GM23338 (cell line): ENCODE measurements around the gene ITPR2. TPM values are rescaled to one million over a fixed set of nuclear protein-coding genes. Genes with fewer than 3 reads are reported as not detected.

Source experiments
- ATAC-seq: fragments of 200-7000 bp; cut with Tn5 transposase; 3 replicates; pipeline ENCODE4 v1.9.1; 2020
- DNase-seq: peaks from one replicate; pipeline ENCODE4 v3.0.0-alpha.2; 2015; ENCODE audit warnings: low spot score
- H2AFZ ChIP-seq: fragments of 200-600 bp; sonication (generic); 2 replicates; pipeline ENCODE4 v1.8.0; 2016; ENCODE audit warnings: antibody characterized with exemption, mild to moderate bottlenecking, moderate library complexity
- H3F3A ChIP-seq: fragments of 200-600 bp; sonication (generic); replicated peaks from 2 replicates; pipeline ENCODE4 v1.8.0; 2017; ENCODE audit warnings: antibody characterized with exemption, mixed run types, low read depth
- H3K27ac ChIP-seq: fragments of 200-600 bp; sonication (generic); 2 replicates; pipeline ENCODE4 v1.6.1; 2016; ENCODE audit warnings: low read depth
- H3K27me3 ChIP-seq: fragments of 200-600 bp; sonication (generic); 2 replicates; pipeline ENCODE4 v1.8.0; 2016; ENCODE audit warnings: mild to moderate bottlenecking, mixed run types, moderate library complexity; ENCODE audit not compliant: insufficient read depth
- H3K36me3 ChIP-seq: fragments of 200-600 bp; sonication (generic); 2 replicates; pipeline ENCODE4 v1.8.0; 2016; ENCODE audit warnings: mild to moderate bottlenecking; ENCODE audit not compliant: insufficient read depth
- H3K4me1 ChIP-seq: fragments of 200-600 bp; sonication (generic); 2 replicates; pipeline ENCODE4 v1.8.0; 2016; ENCODE audit warnings: mild to moderate bottlenecking, moderate library complexity; ENCODE audit not compliant: insufficient read depth
- H3K4me2 ChIP-seq: fragments of 200-600 bp; sonication (generic); 2 replicates; pipeline ENCODE4 v1.7.1; 2017; ENCODE audit warnings: mixed run types
- H3K4me3 ChIP-seq: fragments of 200-600 bp; sonication (generic); 2 replicates; pipeline ENCODE4 v1.6.1; 2016; ENCODE audit warnings: mixed run types
- H3K79me2 ChIP-seq: fragments of 200-600 bp; sonication (generic); replicated peaks from 2 replicates; pipeline ENCODE4 v1.8.0; 2017; ENCODE audit warnings: mild to moderate bottlenecking; ENCODE audit not compliant: insufficient read depth
- H3K9me2 ChIP-seq: fragments of 200-600 bp; sonication (generic); 2 replicates; pipeline ENCODE4 v1.8.0; 2017; ENCODE audit not compliant: insufficient read depth
- H4K20me1 ChIP-seq: fragments of 200-600 bp; sonication (generic); replicated peaks from 2 replicates; pipeline ENCODE4 v1.8.0; 2017; ENCODE audit warnings: mild to moderate bottlenecking; ENCODE audit not compliant: insufficient read depth
- H3K27ac Mint-ChIP-seq: 2 replicates; pipeline ENCODE4 v1.8.0; 2020; ENCODE audit warnings: inconsistent platforms, mild to moderate bottlenecking, moderate library complexity, mixed read lengths
- H3K27me3 Mint-ChIP-seq: 3 replicates; pipeline ENCODE4 v1.8.0; 2022; ENCODE audit warnings: low read depth, mild to moderate bottlenecking, moderate library complexity, mixed read lengths, inconsistent platforms; ENCODE audit not compliant: insufficient read depth, poor library complexity
- H3K36me3 Mint-ChIP-seq: 3 replicates; pipeline ENCODE4 v1.8.0; 2021; ENCODE audit warnings: low read depth, mild to moderate bottlenecking, inconsistent platforms, moderate library complexity, mixed read lengths
- H3K4me1 Mint-ChIP-seq: 3 replicates; pipeline ENCODE4 v1.8.0; 2020; ENCODE audit warnings: mild to moderate bottlenecking, inconsistent platforms, mixed read lengths
- H3K4me3 Mint-ChIP-seq: 3 replicates; pipeline ENCODE4 v1.8.0; 2021; ENCODE audit warnings: moderate library complexity, mild to moderate bottlenecking, inconsistent platforms, mixed read lengths
- H3K9me3 Mint-ChIP-seq: 3 replicates; pipeline ENCODE4 v1.8.0; 2020; ENCODE audit warnings: moderate library complexity, mild to moderate bottlenecking, inconsistent platforms, mixed read lengths
- CREB1 ChIP-seq: fragments of 250-450 bp; sonication (Bioruptor Pico); IDR thresholded peaks from 2 replicates; pipeline ENCODE4 v1.5.0; 2020; ENCODE audit warnings: low read depth, mild to moderate bottlenecking, moderate library complexity
- EZH2 ChIP-seq: fragments of 200-600 bp; sonication (generic); IDR thresholded peaks from one replicate; pipeline ENCODE4 v1.8.0; 2017; ENCODE audit warnings: antibody characterized with exemption, mild to moderate bottlenecking, low read depth; ENCODE audit not compliant: unreplicated experiment
- EZH2phosphoT487 ChIP-seq: fragments of 200-600 bp; sonication (generic); IDR thresholded peaks from one replicate; pipeline ENCODE4 v1.8.1; 2018; ENCODE audit warnings: antibody characterized with exemption; ENCODE audit not compliant: unreplicated experiment
- JUNB ChIP-seq: IDR thresholded peaks from one replicate; pipeline ENCODE4 v1.6.1; 2016; ENCODE audit warnings: antibody characterized with exemption; ENCODE audit not compliant: unreplicated experiment
- NANOG ChIP-seq: IDR thresholded peaks from 2 replicates; pipeline ENCODE4 v1.6.1; 2016; ENCODE audit warnings: antibody characterized with exemption, borderline replicate concordance
- POLR2AphosphoS5 ChIP-seq: IDR thresholded peaks from 2 replicates; pipeline ENCODE4 v1.6.1; 2016; ENCODE audit warnings: antibody characterized with exemption, low read depth
- STAT1 ChIP-seq: IDR thresholded peaks from one replicate; pipeline ENCODE4 v1.6.1; 2016; ENCODE audit warnings: antibody characterized with exemption; ENCODE audit not compliant: unreplicated experiment
- ZNF114 ChIP-seq: fragments of 250-450 bp; sonication (Bioruptor Pico); IDR thresholded peaks from 2 replicates; pipeline ENCODE4 v1.5.0; 2020; ENCODE audit warnings: mild to moderate bottlenecking, moderate library complexity
- ZNF331 ChIP-seq: fragments of 250-450 bp; sonication (Bioruptor Pico); IDR thresholded peaks from 2 replicates; pipeline ENCODE4 v1.5.0; 2020; ENCODE audit warnings: low read depth, mild to moderate bottlenecking, moderate library complexity
- polyA plus RNA-seq: library from polyadenylated mRNA; unstranded; fragments of >200 nt; fragmentation: Nextera tagmentation; extraction: Ambion mirVana; gene quantifications from 2 replicates; pipeline ENCODE4 v1.2.1, GENCODE V29; 2016
- total RNA-seq: library from RNA; depleted of rRNA; stranded (reverse); fragments of >200 nt; shearing (Covaris generic); gene quantifications from 2 replicates; pipeline ENCODE4 v1.2.3, GENCODE V29; 2014
- TF ChIP-seq, protein P1 (sequence below): IDR thresholded peaks from one replicate; pipeline ENCODE4 v1.6.1; 2018; ENCODE audit warnings: antibody characterized with exemption; ENCODE audit not compliant: unreplicated experiment
- TF ChIP-seq, protein P2 (sequence below): IDR thresholded peaks from 2 replicates; pipeline ENCODE4 v1.6.1; 2016; ENCODE audit warnings: antibody characterized with exemption
- TF ChIP-seq, protein P3 (sequence below): fragments of 250-450 bp; sonication (Bioruptor Pico); IDR thresholded peaks from 2 replicates; pipeline ENCODE4 v1.5.0; 2020; ENCODE audit warnings: mild to moderate bottlenecking, moderate library complexity
- TF ChIP-seq, protein P4 (sequence below), 2 experiments: fragments of 200-600 bp in 1 of 2; sonication (generic) in 1 of 2; conservative IDR thresholded peaks; 2 replicates each; pipeline versions ENCODE4 v1.5.1 to v1.6.1; 2016 to 2017; ENCODE audit warnings: antibody characterized with exemption in 2 of 2, low read depth in 2 of 2, mild to moderate bottlenecking in 2 of 2, moderate library complexity in 1 of 2

Gene ITPR2
- total and polyA plus RNA-seq, 2 experiments from 2014 or later, result 44.5 to 65.2 TPM

DNA sequence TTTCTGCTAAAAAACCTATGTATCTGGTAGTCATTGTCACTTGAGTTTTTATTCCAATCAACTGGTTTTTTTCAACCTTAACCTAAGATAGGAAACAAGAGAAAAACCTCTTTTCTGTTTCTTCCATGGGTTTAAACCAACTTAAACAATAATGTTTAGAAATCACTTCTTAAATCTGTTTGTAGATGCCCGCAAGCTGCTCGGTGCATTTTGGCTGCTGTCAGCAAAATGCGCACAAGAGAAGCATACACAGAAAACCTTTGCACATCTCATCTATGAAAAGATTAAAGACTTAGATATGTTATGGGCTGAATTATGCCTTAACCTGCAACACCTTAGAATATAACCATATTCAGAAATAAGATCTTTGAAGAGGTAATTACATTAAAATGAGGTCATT is 299.8 kb downstream of the ITPR2 start:
- H3K4me1 ChIP-seq, result no peaks in the 10 kb centered on the region
- no peak overlapping the region for H3K27ac ChIP-seq
- H3K9me3 Mint-ChIP-seq, result no peaks in the 10 kb centered on the region
- H3K4me3 ChIP-seq, result no peak overlapping the region
- no peaks in the 10 kb centered on the region for H3K79me2 ChIP-seq
- no peak overlapping the region for H3K27ac Mint-ChIP-seq
- H3K4me3 Mint-ChIP-seq, result no peak overlapping the region
- H3K4me2 ChIP-seq, result no peak overlapping the region
- peaks cover 5% of the 10 kb centered on the region for H3K27me3 Mint-ChIP-seq
- no peaks in the 10 kb centered on the region for H3K36me3 ChIP-seq
- no peak for TF ChIP-seq STAT1
- TF ChIP-seq, protein P1, sequence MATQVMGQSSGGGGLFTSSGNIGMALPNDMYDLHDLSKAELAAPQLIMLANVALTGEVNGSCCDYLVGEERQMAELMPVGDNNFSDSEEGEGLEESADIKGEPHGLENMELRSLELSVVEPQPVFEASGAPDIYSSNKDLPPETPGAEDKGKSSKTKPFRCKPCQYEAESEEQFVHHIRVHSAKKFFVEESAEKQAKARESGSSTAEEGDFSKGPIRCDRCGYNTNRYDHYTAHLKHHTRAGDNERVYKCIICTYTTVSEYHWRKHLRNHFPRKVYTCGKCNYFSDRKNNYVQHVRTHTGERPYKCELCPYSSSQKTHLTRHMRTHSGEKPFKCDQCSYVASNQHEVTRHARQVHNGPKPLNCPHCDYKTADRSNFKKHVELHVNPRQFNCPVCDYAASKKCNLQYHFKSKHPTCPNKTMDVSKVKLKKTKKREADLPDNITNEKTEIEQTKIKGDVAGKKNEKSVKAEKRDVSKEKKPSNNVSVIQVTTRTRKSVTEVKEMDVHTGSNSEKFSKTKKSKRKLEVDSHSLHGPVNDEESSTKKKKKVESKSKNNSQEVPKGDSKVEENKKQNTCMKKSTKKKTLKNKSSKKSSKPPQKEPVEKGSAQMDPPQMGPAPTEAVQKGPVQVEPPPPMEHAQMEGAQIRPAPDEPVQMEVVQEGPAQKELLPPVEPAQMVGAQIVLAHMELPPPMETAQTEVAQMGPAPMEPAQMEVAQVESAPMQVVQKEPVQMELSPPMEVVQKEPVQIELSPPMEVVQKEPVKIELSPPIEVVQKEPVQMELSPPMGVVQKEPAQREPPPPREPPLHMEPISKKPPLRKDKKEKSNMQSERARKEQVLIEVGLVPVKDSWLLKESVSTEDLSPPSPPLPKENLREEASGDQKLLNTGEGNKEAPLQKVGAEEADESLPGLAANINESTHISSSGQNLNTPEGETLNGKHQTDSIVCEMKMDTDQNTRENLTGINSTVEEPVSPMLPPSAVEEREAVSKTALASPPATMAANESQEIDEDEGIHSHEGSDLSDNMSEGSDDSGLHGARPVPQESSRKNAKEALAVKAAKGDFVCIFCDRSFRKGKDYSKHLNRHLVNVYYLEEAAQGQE, result no peak
- TF ChIP-seq ZNF331, result no peak
- no peak for TF ChIP-seq CREB1
- TF ChIP-seq, protein P2, sequence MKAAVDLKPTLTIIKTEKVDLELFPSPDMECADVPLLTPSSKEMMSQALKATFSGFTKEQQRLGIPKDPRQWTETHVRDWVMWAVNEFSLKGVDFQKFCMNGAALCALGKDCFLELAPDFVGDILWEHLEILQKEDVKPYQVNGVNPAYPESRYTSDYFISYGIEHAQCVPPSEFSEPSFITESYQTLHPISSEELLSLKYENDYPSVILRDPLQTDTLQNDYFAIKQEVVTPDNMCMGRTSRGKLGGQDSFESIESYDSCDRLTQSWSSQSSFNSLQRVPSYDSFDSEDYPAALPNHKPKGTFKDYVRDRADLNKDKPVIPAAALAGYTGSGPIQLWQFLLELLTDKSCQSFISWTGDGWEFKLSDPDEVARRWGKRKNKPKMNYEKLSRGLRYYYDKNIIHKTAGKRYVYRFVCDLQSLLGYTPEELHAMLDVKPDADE, result no peak
- no peak for TF ChIP-seq NANOG
- no peak for TF ChIP-seq EZH2phosphoT487
- no peak for TF ChIP-seq POLR2AphosphoS5
- TF ChIP-seq, protein P3, sequence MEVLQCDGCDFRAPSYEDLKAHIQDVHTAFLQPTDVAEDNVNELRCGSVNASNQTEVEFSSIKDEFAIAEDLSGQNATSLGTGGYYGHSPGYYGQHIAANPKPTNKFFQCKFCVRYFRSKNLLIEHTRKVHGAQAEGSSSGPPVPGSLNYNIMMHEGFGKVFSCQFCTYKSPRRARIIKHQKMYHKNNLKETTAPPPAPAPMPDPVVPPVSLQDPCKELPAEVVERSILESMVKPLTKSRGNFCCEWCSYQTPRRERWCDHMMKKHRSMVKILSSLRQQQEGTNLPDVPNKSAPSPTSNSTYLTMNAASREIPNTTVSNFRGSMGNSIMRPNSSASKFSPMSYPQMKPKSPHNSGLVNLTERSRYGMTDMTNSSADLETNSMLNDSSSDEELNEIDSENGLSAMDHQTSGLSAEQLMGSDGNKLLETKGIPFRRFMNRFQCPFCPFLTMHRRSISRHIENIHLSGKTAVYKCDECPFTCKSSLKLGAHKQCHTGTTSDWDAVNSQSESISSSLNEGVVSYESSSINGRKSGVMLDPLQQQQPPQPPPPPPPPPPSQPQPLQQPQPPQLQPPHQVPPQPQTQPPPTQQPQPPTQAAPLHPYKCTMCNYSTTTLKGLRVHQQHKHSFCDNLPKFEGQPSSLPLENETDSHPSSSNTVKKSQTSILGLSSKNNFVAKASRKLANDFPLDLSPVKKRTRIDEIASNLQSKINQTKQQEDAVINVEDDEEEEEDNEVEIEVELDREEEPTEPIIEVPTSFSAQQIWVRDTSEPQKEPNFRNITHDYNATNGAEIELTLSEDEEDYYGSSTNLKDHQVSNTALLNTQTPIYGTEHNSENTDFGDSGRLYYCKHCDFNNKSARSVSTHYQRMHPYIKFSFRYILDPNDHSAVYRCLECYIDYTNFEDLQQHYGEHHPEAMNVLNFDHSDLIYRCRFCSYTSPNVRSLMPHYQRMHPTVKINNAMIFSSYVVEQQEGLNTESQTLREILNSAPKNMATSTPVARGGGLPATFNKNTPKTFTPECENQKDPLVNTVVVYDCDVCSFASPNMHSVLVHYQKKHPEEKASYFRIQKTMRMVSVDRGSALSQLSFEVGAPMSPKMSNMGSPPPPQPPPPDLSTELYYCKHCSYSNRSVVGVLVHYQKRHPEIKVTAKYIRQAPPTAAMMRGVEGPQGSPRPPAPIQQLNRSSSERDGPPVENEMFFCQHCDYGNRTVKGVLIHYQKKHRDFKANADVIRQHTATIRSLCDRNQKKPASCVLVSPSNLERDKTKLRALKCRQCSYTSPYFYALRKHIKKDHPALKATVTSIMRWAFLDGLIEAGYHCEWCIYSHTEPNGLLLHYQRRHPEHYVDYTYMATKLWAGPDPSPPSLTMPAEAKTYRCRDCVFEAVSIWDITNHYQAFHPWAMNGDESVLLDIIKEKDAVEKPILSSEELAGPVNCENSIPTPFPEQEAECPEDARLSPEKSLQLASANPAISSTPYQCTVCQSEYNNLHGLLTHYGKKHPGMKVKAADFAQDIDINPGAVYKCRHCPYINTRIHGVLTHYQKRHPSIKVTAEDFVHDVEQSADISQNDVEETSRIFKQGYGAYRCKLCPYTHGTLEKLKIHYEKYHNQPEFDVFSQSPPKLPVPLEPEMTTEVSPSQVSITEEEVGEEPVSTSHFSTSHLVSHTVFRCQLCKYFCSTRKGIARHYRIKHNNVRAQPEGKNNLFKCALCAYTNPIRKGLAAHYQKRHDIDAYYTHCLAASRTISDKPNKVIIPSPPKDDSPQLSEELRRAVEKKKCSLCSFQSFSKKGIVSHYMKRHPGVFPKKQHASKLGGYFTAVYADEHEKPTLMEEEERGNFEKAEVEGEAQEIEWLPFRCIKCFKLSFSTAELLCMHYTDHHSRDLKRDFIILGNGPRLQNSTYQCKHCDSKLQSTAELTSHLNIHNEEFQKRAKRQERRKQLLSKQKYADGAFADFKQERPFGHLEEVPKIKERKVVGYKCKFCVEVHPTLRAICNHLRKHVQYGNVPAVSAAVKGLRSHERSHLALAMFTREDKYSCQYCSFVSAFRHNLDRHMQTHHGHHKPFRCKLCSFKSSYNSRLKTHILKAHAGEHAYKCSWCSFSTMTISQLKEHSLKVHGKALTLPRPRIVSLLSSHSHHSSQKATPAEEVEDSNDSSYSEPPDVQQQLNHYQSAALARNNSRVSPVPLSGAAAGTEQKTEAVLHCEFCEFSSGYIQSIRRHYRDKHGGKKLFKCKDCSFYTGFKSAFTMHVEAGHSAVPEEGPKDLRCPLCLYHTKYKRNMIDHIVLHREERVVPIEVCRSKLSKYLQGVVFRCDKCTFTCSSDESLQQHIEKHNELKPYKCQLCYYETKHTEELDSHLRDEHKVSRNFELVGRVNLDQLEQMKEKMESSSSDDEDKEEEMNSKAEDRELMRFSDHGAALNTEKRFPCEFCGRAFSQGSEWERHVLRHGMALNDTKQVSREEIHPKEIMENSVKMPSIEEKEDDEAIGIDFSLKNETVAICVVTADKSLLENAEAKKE (CRISPR knock-in tag), result no peak
- TF ChIP-seq, protein P4, sequence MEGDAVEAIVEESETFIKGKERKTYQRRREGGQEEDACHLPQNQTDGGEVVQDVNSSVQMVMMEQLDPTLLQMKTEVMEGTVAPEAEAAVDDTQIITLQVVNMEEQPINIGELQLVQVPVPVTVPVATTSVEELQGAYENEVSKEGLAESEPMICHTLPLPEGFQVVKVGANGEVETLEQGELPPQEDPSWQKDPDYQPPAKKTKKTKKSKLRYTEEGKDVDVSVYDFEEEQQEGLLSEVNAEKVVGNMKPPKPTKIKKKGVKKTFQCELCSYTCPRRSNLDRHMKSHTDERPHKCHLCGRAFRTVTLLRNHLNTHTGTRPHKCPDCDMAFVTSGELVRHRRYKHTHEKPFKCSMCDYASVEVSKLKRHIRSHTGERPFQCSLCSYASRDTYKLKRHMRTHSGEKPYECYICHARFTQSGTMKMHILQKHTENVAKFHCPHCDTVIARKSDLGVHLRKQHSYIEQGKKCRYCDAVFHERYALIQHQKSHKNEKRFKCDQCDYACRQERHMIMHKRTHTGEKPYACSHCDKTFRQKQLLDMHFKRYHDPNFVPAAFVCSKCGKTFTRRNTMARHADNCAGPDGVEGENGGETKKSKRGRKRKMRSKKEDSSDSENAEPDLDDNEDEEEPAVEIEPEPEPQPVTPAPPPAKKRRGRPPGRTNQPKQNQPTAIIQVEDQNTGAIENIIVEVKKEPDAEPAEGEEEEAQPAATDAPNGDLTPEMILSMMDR (conservative IDR thresholded peaks at IDR 0.05; ENCODE audit: low read depth in 2 of 2), result no peak
- TF ChIP-seq EZH2, result no peak
- no peak for TF ChIP-seq JUNB
- no peak for TF ChIP-seq ZNF114
- H2AFZ ChIP-seq, result no peak overlapping the region
- DNase-seq (no peak), ATAC-seq (no peak)
- H3K4me1 Mint-ChIP-seq, result peaks cover 14% of the 10 kb centered on the region
- H3F3A ChIP-seq, result no peaks in the 10 kb centered on the region
- peaks cover 8% of the 10 kb centered on the region; the same call in 2 of the 3 replicates for H3K36me3 Mint-ChIP-seq
- no peaks in the 10 kb centered on the region for H3K9me2 ChIP-seq
- no peaks in the 10 kb centered on the region for H4K20me1 ChIP-seq
- no peaks in the 10 kb centered on the region for H3K27me3 ChIP-seq
